D341Med (cell line): ENCODE data around the gene FRMD3.
"Not testable (repeated sequence)": the region's sequence is repeated elsewhere in the genome, so short reads cannot be mapped to it uniquely, and the experiment has no call there.

Experiments
- DNase-seq: peaks from one replicate; pipeline ENCODE4 v3.0.0; 2012; ENCODE audit warnings: low spot score

FRMD3 gene

GRCh38 chr9:83388346-83388745 is 149.9 kb downstream of the FRMD3 start:
- no peak for DNase-seq

GRCh38 chr9:83387401-83388185 is 150.6 kb downstream of the FRMD3 start:
- no peak for DNase-seq

DNA sequence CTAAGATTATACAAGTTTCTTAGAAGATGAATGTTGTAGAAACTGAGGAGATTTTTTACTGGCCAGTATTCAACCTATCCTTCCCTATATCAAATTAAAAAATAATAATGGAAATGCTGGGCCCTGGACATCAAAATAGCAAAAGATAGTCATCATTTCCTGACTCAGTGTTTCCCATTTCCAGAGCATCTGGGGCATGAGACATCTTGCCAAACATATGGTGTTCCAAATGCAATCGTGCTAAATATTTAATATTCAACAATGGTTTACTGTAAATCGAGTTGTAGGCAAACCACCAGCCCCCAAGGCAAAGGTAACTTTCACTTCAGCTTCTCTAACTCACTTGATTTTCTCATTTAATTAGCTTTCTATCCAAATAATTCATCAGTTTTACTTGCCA is 152.9 kb downstream of the FRMD3 start:
- DNase-seq = no peak

GRCh38 chr9:83384214-83384613 is 154.0 kb downstream of the FRMD3 start:
- peak; percentile 55 for DNase-seq

DNA sequence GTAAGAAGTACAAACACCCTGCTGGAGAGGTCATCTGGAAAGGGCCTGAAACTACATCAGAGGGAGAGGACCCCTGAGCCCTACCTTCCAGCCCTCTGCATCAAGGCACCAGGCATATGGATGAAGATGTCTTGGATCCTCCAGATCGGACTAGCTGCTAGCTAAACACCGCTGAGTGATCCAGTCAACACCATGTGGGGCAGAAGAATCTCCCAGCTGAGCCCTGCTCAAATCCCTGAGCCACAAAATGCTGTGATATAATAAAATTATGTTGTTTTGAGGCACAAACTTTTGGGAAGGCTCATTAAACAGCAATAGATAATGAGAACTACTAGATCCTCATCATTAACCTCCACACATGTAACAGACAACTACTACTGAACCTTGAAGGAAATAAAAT is 155.2 kb downstream of the FRMD3 start:
- DNase-seq = no peak

DNA sequence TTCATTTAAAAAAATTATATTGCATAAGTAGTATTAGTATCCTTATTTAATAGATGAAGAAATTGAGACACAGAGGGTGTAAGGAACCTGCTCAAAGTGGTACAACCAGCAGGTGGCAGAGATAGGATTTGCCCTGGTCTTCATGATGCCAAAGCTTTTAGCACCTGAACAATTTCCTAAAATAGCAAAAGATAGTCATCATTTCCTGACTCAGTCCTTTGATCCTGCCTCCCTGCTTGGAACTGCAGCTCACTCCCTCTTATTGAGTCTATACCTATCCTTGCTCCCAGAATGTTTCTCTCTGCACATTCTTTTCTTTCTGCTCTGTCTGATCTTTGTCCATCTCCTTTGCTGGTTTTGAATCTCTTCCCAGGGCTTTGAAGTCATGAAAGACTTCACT is 155.8 kb downstream of the FRMD3 start:
- no peak for DNase-seq

DNA sequence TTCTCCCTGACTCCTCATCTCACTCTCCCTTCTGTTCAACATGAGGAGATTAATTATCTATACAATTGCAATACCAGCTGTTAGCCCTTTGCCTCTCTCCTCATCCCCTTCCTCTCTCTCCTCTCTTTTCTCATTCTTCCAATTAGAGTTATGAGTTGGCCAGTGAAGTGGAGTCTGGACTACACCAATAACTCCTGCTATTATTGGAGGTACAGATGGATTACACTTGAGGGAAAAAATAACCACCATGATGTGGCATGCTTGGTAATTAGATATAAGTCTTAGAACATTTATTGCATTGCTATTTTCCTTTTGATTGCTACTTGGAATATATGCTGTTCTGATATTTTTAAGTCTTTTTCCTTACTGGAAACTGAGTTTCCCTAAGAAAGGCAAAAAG is 159.2 kb downstream of the FRMD3 start:
- DNase-seq = no peak

- no peak for DNase-seq
Observed at GRCh38 chr9:83372957-83373356, 165.2 kb downstream of the FRMD3 start.

DNA sequence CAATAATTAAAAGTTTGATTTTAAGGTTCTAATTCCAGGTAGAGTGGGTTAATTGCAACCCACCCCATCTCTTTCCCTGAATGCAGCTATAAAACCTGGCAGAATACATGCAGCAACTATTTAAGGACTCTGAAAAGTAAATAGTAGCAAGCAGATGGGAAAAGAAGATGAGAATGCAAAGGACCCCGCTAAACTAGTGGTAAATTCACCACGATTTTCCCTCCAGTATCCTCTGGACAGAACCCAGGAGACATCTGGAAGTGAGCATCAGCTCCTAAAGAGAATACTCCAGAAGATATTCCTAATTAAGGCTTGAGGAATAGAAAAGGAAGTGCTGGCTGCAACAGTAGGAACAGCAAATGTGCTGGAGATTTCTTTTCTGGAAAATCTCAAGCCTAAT is 170.9 kb downstream of the FRMD3 start:
- DNase-seq = no peak

- peak; percentile 38 for DNase-seq
Observed at GRCh38 chr9:83362341-83362995, 175.7 kb downstream of the FRMD3 start.

DNA sequence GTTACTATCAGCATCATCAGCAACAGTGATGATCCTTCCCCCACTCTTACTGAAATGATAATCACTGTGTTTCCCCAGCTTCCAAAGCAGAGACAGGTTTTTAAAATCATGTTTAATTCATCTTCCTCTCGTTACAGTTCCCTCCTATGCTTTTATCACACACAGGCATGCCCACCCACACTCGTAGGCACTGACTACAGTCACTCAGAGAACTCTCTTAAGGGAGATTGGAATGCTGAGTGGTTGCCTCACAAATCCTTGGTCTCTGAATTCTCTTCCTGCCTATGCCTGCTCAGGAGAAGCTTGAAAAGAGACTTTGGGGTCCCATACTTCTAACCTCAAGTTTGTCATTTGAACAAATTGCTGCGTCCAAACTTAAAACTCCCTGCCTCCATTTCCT is 179.2 kb downstream of the FRMD3 start:
- DNase-seq = no peak

GRCh38 chr9:83358493-83358892 is 179.7 kb downstream of the FRMD3 start:
- not testable (repeated sequence) for DNase-seq

GRCh38 chr9:83355729-83356151 is 182.5 kb downstream of the FRMD3 start:
- no peak for DNase-seq

GRCh38 chr9:83355024-83355444 is 183.2 kb downstream of the FRMD3 start:
- no peak for DNase-seq

- no peak for DNase-seq
Observed at GRCh38 chr9:83349031-83349430, 189.2 kb downstream of the FRMD3 start.

- DNase-seq = peak; percentile 39
Observed at GRCh38 chr9:83346655-83347420, 191.4 kb downstream of the FRMD3 start.

GRCh38 chr9:83343366-83343999 is 194.7 kb downstream of the FRMD3 start:
- no peak for DNase-seq

DNA sequence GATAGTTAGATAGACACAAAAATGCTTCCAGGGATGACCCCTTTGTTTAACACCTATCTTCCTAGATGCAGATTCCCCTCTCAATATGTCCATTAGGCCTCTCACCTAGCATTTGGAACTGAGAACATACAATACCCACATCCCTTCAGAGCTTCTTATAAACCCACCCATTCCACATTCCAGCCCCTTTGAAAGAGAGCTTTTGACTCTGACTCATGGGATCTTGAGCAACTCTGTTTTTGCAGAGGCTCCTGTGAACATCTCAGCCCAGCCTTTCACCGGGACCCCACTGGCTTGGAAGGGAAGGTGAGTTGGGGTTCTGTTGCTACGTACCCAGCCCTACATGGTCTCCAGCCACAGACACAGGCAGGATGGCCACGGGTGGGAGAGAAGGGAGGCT is 195.5 kb downstream of the FRMD3 start:
- no peak for DNase-seq

- DNase-seq = no peak
Observed at GRCh38 chr9:83342006-83342405, 196.2 kb downstream of the FRMD3 start.

DNA sequence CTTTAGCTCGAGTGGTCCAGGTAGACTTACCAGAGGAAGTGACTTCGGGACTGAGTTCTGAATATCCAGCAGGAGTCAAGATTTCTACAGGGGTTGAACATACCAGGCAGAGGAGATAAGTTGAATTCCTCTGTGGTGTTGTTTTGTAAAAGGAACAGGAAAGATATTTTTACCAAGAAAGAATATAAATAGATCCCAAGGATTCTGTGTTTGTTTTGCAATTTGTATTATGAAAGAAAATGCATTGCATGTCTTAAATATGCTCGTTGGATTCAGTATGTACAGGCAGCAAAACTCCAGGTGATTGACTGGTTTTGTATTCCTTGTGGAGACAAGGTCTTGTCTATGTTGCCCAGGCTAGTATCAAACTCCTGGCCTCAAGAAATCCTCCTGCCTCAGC is 197.8 kb downstream of the FRMD3 start:
- DNase-seq = no peak

- no peak for DNase-seq
Observed at GRCh38 chr9:83339435-83339834, 198.8 kb downstream of the FRMD3 start.

DNA sequence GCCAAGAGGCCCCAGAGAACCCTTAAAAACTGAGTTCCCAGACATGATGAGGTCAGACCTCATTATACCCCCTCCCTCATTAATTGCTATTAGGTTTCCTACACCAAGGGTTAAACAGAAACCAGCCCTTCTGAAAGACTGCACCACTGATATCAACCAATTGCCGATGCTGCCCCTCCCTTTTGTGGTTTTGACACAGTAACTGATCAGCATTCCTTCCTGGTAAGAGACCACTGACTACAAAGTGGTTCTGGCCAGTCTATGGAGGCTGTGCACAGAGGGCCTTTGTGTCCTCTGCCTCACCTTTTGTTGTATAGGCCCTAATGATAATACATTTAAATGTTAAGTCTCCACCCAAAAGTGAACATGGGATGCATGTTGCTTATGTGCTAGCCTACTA is 201.5 kb downstream of the FRMD3 start:
- DNase-seq = no peak
